Measurements from ENCODE around the gene HPSE2. TPM values are rescaled to one million over a fixed set of nuclear protein-coding genes. Genes with fewer than 3 reads are reported as not detected.

Gene HPSE2
- total RNA-seq, 1 donor = not detected

GRCh38 chr10:98463976-98464754 lies 771.5 kb downstream of the HPSE2 start:
- H3K4me3 ChIP-seq (ENCODE audit: low read length) = no peak overlapping the region
- peaks cover 8% of the 10 kb centered on the region for H3K4me1 ChIP-seq (ENCODE audit: insufficient read depth, low read length)
- peaks cover 6% of the 10 kb centered on the region for H3K27me3 ChIP-seq (ENCODE audit: insufficient read depth, low read length)
- H3K9me3 ChIP-seq (ENCODE audit: low read depth, low read length) = no peaks in the 10 kb centered on the region

GRCh38 chr10:98463016-98463415 lies 772.6 kb downstream of the HPSE2 start:
- H3K27me3 ChIP-seq (ENCODE audit: insufficient read depth, low read length) = peaks cover under 1% of the 10 kb centered on the region
- H3K4me1 ChIP-seq (ENCODE audit: insufficient read depth, low read length) = peaks cover 5% of the 10 kb centered on the region
- no peak overlapping the region for H3K4me3 ChIP-seq (ENCODE audit: low read length)
- no peaks in the 10 kb centered on the region for H3K9me3 ChIP-seq (ENCODE audit: low read depth, low read length)

- Histone ChIP-seq H3K27me3 (ENCODE audit: insufficient read depth, low read length) (no peaks in the 10 kb centered on the region), H3K4me1 (ENCODE audit: insufficient read depth, low read length) (no peaks in the 10 kb centered on the region), H3K9me3 (ENCODE audit: low read depth, low read length) (no peaks in the 10 kb centered on the region), H3K4me3 (ENCODE audit: low read length) (no peak overlapping the region)
Observed at GRCh38 chr10:98461500-98461842, 774.2 kb downstream of the HPSE2 start.

GRCh38 chr10:98460837-98461499 lies 774.7 kb downstream of the HPSE2 start:
- Histone ChIP-seq H3K4me1 (ENCODE audit: insufficient read depth, low read length) (no peaks in the 10 kb centered on the region), H3K27me3 (ENCODE audit: insufficient read depth, low read length) (no peaks in the 10 kb centered on the region), H3K4me3 (ENCODE audit: low read length) (no peak overlapping the region), H3K9me3 (ENCODE audit: low read depth, low read length) (no peaks in the 10 kb centered on the region)

GRCh38 chr10:98458809-98459784 lies 776.6 kb downstream of the HPSE2 start:
- Histone ChIP-seq H3K4me3 (ENCODE audit: low read length) (no peak overlapping the region), H3K4me1 (ENCODE audit: insufficient read depth, low read length) (no peaks in the 10 kb centered on the region), H3K27me3 (ENCODE audit: insufficient read depth, low read length) (no peaks in the 10 kb centered on the region), H3K9me3 (ENCODE audit: low read depth, low read length) (no peaks in the 10 kb centered on the region)

GRCh38 chr10:98457721-98458120 lies 777.9 kb downstream of the HPSE2 start:
- Histone ChIP-seq H3K9me3 (ENCODE audit: low read depth, low read length) (no peaks in the 10 kb centered on the region), H3K4me1 (ENCODE audit: insufficient read depth, low read length) (no peaks in the 10 kb centered on the region), H3K4me3 (ENCODE audit: low read length) (no peak overlapping the region), H3K27me3 (ENCODE audit: insufficient read depth, low read length) (no peaks in the 10 kb centered on the region)

GRCh38 chr10:98456686-98457482 lies 778.8 kb downstream of the HPSE2 start:
- peaks cover under 1% of the 10 kb centered on the region for H3K27me3 ChIP-seq (ENCODE audit: insufficient read depth, low read length)
- H3K9me3 ChIP-seq (ENCODE audit: low read depth, low read length) = no peaks in the 10 kb centered on the region

GRCh38 chr10:98456043-98456570 lies 779.5 kb downstream of the HPSE2 start:
- H3K27me3 ChIP-seq (ENCODE audit: insufficient read depth, low read length) = peaks cover 3% of the 10 kb centered on the region
- H3K4me1 ChIP-seq (ENCODE audit: insufficient read depth, low read length) = no peaks in the 10 kb centered on the region
- no peak overlapping the region for H3K4me3 ChIP-seq (ENCODE audit: low read length)
- no peaks in the 10 kb centered on the region for H3K9me3 ChIP-seq (ENCODE audit: low read depth, low read length)

More at GRCh38 chr10:98456686-98457482, 778.8 kb downstream of the HPSE2 start:
- no peak overlapping the region for H3K4me3 ChIP-seq (ENCODE audit: low read length)
- no peaks in the 10 kb centered on the region for H3K4me1 ChIP-seq (ENCODE audit: insufficient read depth, low read length)

GRCh38 chr10:98453729-98454128 lies 781.9 kb downstream of the HPSE2 start:
- Histone ChIP-seq H3K27me3 (ENCODE audit: insufficient read depth, low read length) (peaks cover 7% of the 10 kb centered on the region), H3K4me3 (ENCODE audit: low read length) (no peak overlapping the region), H3K9me3 (ENCODE audit: low read depth, low read length) (no peaks in the 10 kb centered on the region), H3K4me1 (ENCODE audit: insufficient read depth, low read length) (no peaks in the 10 kb centered on the region)

- Histone ChIP-seq H3K27me3 (ENCODE audit: insufficient read depth, low read length) (peaks cover 7% of the 10 kb centered on the region), H3K4me1 (ENCODE audit: insufficient read depth, low read length) (peaks cover 13% of the 10 kb centered on the region), H3K4me3 (ENCODE audit: low read length) (no peak overlapping the region), H3K9me3 (ENCODE audit: low read depth, low read length) (no peaks in the 10 kb centered on the region)
Observed at GRCh38 chr10:98450618-98451017, 785.0 kb downstream of the HPSE2 start.

GRCh38 chr10:98449287-98449686 lies 786.4 kb downstream of the HPSE2 start:
- peaks cover 26% of the 10 kb centered on the region for H3K4me1 ChIP-seq (ENCODE audit: insufficient read depth, low read length)

GRCh38 chr10:98446661-98447221 lies 788.9 kb downstream of the HPSE2 start, which contains the start of gene HPS1:
Gene HPS1 (minus strand): TSS chr10:98446935. CDS start chr10:98443240, 3,695 bp downstream.
- Histone ChIP-seq H3K27me3 (ENCODE audit: insufficient read depth, low read length) (peaks cover 5% of the 10 kb centered on the region), H3K4me3 (ENCODE audit: low read length) (peak within 1 kb of the TSS; percentile 53), H3K4me1 (ENCODE audit: insufficient read depth, low read length) (peaks cover 27% of the 10 kb centered on the region), H3K9me3 (ENCODE audit: low read depth, low read length) (no peaks in the 10 kb centered on the region)

More at GRCh38 chr10:98449287-98449686, 786.4 kb downstream of the HPSE2 start:
- Histone ChIP-seq H3K27me3 (ENCODE audit: insufficient read depth, low read length) (peaks cover 7% of the 10 kb centered on the region), H3K9me3 (ENCODE audit: low read depth, low read length) (no peaks in the 10 kb centered on the region), H3K4me3 (ENCODE audit: low read length) (no peak overlapping the region)

- Histone ChIP-seq H3K4me3 (ENCODE audit: low read length) (peak overlapping the region; percentile 53), H3K27me3 (ENCODE audit: insufficient read depth, low read length) (peaks cover 4% of the 10 kb centered on the region), H3K9me3 (ENCODE audit: low read depth, low read length) (no peaks in the 10 kb centered on the region), H3K4me1 (ENCODE audit: insufficient read depth, low read length) (peaks cover 27% of the 10 kb centered on the region)
Observed at GRCh38 chr10:98446151-98446660, 789.4 kb downstream of the HPSE2 start.

Measured in mononuclear cell (primary cell).